IMR-90 (cell line): ENCODE measurements around the gene NOL4L. TPM values are rescaled to one million over a fixed set of nuclear protein-coding genes. Genes with fewer than 3 reads are reported as not detected.
"Not testable (repeated sequence)": the region's sequence is repeated elsewhere in the genome, so short reads cannot be mapped to it uniquely, and the experiment has no call there.

Experiments used
- ATAC-seq: fragments of 200-7000 bp; cut with Tn5 transposase; 2 replicates; pipeline ENCODE4 v1.9.1; 2020; ENCODE audit warnings: low read depth, mild to moderate bottlenecking, moderate library complexity
- BruUV-seq: library from RNA; stranded (reverse); fragments of 400-500 nt; replicated peaks from 2 replicates; lab custom pipeline; 2021; lab: Mats Ljungman, UMichigan
- CTCF ChIA-PET: fragments of 300-600 bp; formaldehyde crosslinking; extraction: SDS; loops from one replicate; lab custom pipeline; 2021; ENCODE audit warnings: antibody characterized with exemption; lab: Yijun Ruan, JAX
- POLR2A ChIA-PET: fragments of 300-600 bp; sonication (Branson Sonifier 250); formaldehyde crosslinking; loops from one replicate; lab custom pipeline; 2022; ENCODE audit warnings: antibody characterized with exemption; ENCODE audit not compliant: unreplicated experiment; lab: Charles Lee
- DNase-seq: peaks from one replicate; pipeline ENCODE4 v3.0.0; 2013
- H2AFZ ChIP-seq: replicated peaks from 2 replicates; pipeline ENCODE3; 2013; ENCODE audit warnings: low read length, mild to moderate bottlenecking; ENCODE audit not compliant: poor library complexity
- H2AK5ac ChIP-seq: 2 replicates; pipeline ENCODE4 v1.6.1; 2013; ENCODE audit warnings: low read depth, low read length, inconsistent platforms
- H2AK9ac ChIP-seq: replicated peaks from 2 replicates; pipeline ENCODE3; 2013; ENCODE audit warnings: mild to moderate bottlenecking, low read depth, low read length, moderate library complexity; ENCODE audit not compliant: poor library complexity
- H2BK120ac ChIP-seq: 2 replicates; pipeline ENCODE4 v1.6.1; 2013; ENCODE audit warnings: low read depth, low read length, inconsistent platforms
- H2BK15ac ChIP-seq: 3 replicates; pipeline ENCODE4 v1.6.1; 2013; ENCODE audit warnings: low read depth, low read length, inconsistent platforms
- H2BK20ac ChIP-seq: 2 replicates; pipeline ENCODE4 v1.6.1; 2013; ENCODE audit warnings: low read depth, mild to moderate bottlenecking, inconsistent platforms, low read length, moderate library complexity
- H2BK5ac ChIP-seq: 2 replicates; pipeline ENCODE4 v1.6.1; 2013; ENCODE audit warnings: mild to moderate bottlenecking, low read depth, low read length, inconsistent platforms; ENCODE audit not compliant: poor library complexity, severe bottlenecking
- H3K14ac ChIP-seq: replicated peaks from 2 replicates; pipeline ENCODE4 v1.6.1; 2013; ENCODE audit warnings: low read depth, low read length, inconsistent platforms
- H3K18ac ChIP-seq: 2 replicates; pipeline ENCODE4 v1.6.1; 2013; ENCODE audit warnings: low read depth, low read length, control low read depth
- H3K23ac ChIP-seq: 2 replicates; pipeline ENCODE4 v1.6.1; 2013; ENCODE audit warnings: low read depth, low read length, inconsistent platforms
- H3K27ac ChIP-seq: 2 replicates; pipeline ENCODE4 v1.5.1; 2013; ENCODE audit warnings: mild to moderate bottlenecking, control low read depth, low read length; ENCODE audit not compliant: insufficient read depth
- H3K27me3 ChIP-seq: 2 replicates; pipeline ENCODE4 v1.6.1; 2013; ENCODE audit warnings: low read length; ENCODE audit not compliant: control insufficient read depth, insufficient read depth
- H3K36me3 ChIP-seq: 2 replicates; pipeline ENCODE4 v1.6.1; 2013; ENCODE audit warnings: low read length, mixed read lengths; ENCODE audit not compliant: control insufficient read depth, insufficient read depth
- H3K4ac ChIP-seq: 2 replicates; pipeline ENCODE4 v1.6.1; 2013; ENCODE audit warnings: low read depth, low read length, inconsistent platforms
- H3K4me1 ChIP-seq: 2 replicates; pipeline ENCODE4 v1.6.1; 2013; ENCODE audit warnings: low read length, mixed read lengths; ENCODE audit not compliant: control insufficient read depth, insufficient read depth
- H3K4me2 ChIP-seq: 2 replicates; pipeline ENCODE4 v1.6.1; 2013; ENCODE audit warnings: low read depth, mild to moderate bottlenecking, control low read depth, low read length, moderate library complexity
- H3K4me3 ChIP-seq: 2 replicates; pipeline ENCODE4 v1.5.1; 2013; ENCODE audit warnings: low read depth, mild to moderate bottlenecking, control low read depth, low read length, moderate library complexity; ENCODE audit not compliant: insufficient read depth
- H3K56ac ChIP-seq: 2 replicates; pipeline ENCODE4 v1.6.1; 2013; ENCODE audit warnings: low read length, inconsistent platforms; ENCODE audit not compliant: insufficient read depth; ENCODE audit errors: extremely low read depth
- H3K79me1 ChIP-seq, 2 experiments: 2 replicates each; pipeline ENCODE4 v1.6.1; 2013; ENCODE audit warnings: low read length in 2 of 2, inconsistent platforms in 1 of 2, low read depth in 1 of 2
- H3K9ac ChIP-seq: 2 replicates; pipeline ENCODE4 v1.6.1; 2013; ENCODE audit warnings: low read depth, low read length, control low read depth
- H3K9me1 ChIP-seq: 2 replicates; pipeline ENCODE4 v1.6.1; 2013; ENCODE audit warnings: low read length, inconsistent platforms; ENCODE audit not compliant: insufficient read depth
- H3K9me3 ChIP-seq: 2 replicates; pipeline ENCODE4 v1.6.1; 2013; ENCODE audit warnings: low read length; ENCODE audit not compliant: control insufficient read depth, insufficient read depth
- H4K20me1 ChIP-seq: 2 replicates; pipeline ENCODE4 v1.6.1; 2013; ENCODE audit warnings: low read length, inconsistent platforms; ENCODE audit not compliant: insufficient read depth
- H4K5ac ChIP-seq: 2 replicates; pipeline ENCODE4 v1.6.1; 2013; ENCODE audit warnings: mild to moderate bottlenecking, low read depth, low read length, control low read depth
- H4K8ac ChIP-seq, 2 experiments: 2 replicates each; pipeline ENCODE4 v1.6.1; 2013; ENCODE audit warnings: low read depth in 2 of 2, low read length in 2 of 2, control low read depth in 1 of 2, inconsistent platforms in 1 of 2
- H4K91ac ChIP-seq: 2 replicates; pipeline ENCODE4 v1.6.1; 2013; ENCODE audit warnings: low read depth, low read length, inconsistent platforms; ENCODE audit not compliant: insufficient read depth
- WGBS, 2 experiments: methylation state at CpG; one replicate each; pipeline versions ENCODE4 v1.1.5 to v1.1.7; 2013; ENCODE audit warnings: missing lambda C conversion rate in 2 of 2; ENCODE audit not compliant: insufficient read length in 1 of 2; ENCODE audit errors: extremely low coverage in 2 of 2; 5-methylcytosine and 5-hydroxymethylcytosine counted together
- dilution Hi-C: fragments of 300-500 bp; cut with HindIII; formaldehyde crosslinking; loops from one replicate; pipeline ENCODE4 v1.14.3; 2018; ENCODE audit warnings: low sequenced_read_pairs; ENCODE audit not compliant: unreplicated experiment
- in situ Hi-C: fragments of 300-500 bp; cut with MboI; formaldehyde crosslinking; loops from 3 replicates; pipeline ENCODE4 v1.14.3; 2019; ENCODE audit warnings: low sequenced_read_pairs, inconsistent platforms, mixed read lengths
- intact Hi-C: fragments of 100-400 bp; cut with micrococcal nuclease; formaldehyde crosslinking; loops from 2 replicates; pipeline ENCODE4 v1.10.0; 2022
- polyA plus RNA-seq, 3 experiments: library from polyadenylated mRNA; depleted of rRNA; stranded (reverse); fragments of >200 nt; gene quantifications; 2 replicates each; pipeline ENCODE4 v1.2.3, GENCODE V29; 2012; ENCODE audit warnings: low replicate concordance in 1 of 3
- total RNA-seq: library from RNA; depleted of rRNA; stranded (reverse); fragments of >200 nt; gene quantifications from 2 replicates; pipeline ENCODE4 v1.2.3, GENCODE V29; 2012

Gene NOL4L
- total and polyA plus RNA-seq, 2 of the 4 experiments (the other 2 are of a cell fraction): 4.7 to 13.3 TPM

DNA sequence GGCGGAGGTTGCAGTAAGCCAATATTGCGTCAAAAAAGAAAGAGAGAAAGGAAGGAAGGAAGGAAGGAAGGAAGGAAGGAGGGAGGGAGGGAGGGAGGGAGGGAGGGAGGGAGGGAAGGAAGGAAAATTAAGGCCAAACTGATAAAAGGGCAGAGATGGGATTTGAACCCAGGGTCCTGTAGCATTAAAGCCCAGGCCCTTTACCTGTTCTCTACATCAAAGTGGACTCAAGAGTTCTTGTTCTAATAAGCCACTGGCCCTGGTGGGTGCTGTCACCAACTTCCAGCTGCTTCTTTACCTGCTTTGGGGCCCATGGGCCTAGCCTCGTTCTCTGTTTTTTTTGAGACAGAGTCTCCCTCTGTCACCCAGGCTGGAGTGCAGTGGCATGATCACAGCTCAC, 7.1 kb downstream of the NOL4L start:
- H3K27me3 ChIP-seq, dilution Hi-C loops, H3K23ac ChIP-seq, H2BK15ac ChIP-seq, H3K9me1 ChIP-seq, H4K5ac ChIP-seq, H4K8ac ChIP-seq, CTCF ChIA-PET, H2BK5ac ChIP-seq, H3K4me2 ChIP-seq, ATAC-seq, in situ Hi-C loops, H3K27ac ChIP-seq, BruUV-seq, H3K36me3 ChIP-seq, H3K79me1 ChIP-seq, H2BK20ac ChIP-seq, H3K9me3 ChIP-seq, H3K4me3 ChIP-seq, H2BK120ac ChIP-seq, intact Hi-C loops, H2AK5ac ChIP-seq, H3K4ac ChIP-seq, H3K18ac ChIP-seq, H2AK9ac ChIP-seq, H4K91ac ChIP-seq, H4K20me1 ChIP-seq, POLR2A ChIA-PET, H3K14ac ChIP-seq, DNase-seq, H3K56ac ChIP-seq, H3K9ac ChIP-seq, H2AFZ ChIP-seq: not testable (repeated sequence)
- WGBS, 2 experiments: no CpG with 5 or more reads among the region's 3 CpGs
- peaks cover 10% of the 10 kb centered on the region for H3K4me1 ChIP-seq
